Limb (tissue), 2 donors: ENCODE results near the gene DAW1.
"Not testable (repeated sequence)": the region's sequence is repeated elsewhere in the genome, so short reads cannot be mapped to it uniquely, and the experiment has no call there.

Experiments
- DNase-seq, 2 donors: peaks; one replicate each; pipeline ENCODE4 v3.0.0-alpha.2; 2016; ENCODE audit errors: extremely low spot score in 2 of 2

The DAW1 gene

DNA sequence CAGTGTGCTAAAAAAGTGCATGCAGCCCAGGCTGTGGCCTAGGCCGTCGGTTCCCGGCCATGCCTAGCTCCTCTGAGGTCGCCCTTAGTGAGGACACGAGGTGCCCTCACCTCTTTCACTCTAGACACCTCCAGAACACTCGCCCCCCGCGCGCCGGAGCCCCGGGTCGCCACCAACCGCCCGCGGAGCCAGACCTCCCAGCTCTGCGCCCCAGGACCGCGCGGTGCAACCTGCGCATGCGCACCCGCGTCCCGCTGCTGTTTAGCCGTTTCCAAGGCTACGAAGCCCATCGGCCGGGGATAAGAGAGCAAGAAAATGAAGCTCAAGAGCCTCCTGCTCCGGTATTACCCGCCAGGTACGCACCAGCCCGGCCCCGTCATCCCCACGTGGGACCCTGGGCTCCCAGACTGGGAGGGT, at the start of gene DAW1:
TSS of gene DAW1 (plus strand) at position 257 of the 417 bp plus-strand sequence. CDS start at position 316, 59 bp downstream.
- DNase-seq = peak; percentile 72 to 88

GRCh38 chr2:227822416-227823003, 48.9 kb upstream of the DAW1 start:
- no peak for DNase-seq

DNA sequence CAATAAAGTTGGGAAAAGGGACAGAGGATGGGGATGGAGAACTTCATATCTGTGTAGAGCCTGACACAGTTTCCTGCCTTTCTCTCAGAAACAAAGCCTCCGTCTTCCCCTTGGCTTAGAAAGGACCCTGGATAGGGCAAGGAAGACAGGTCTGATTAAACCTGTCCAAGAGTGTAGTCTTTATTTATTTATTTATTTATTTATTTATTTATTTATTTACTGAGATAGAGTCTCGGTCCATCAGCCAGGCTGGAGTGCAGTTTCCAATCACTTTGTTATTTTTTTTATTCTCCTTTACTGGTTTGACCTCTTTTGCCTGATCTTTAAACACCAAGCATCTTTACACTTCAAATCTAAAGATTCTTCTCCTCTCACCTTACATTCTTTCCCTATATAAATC, 47.5 kb upstream of the DAW1 start:
- DNase-seq = no peak

GRCh38 chr2:227824711-227825110, 46.7 kb upstream of the DAW1 start:
- DNase-seq = no peak

- no peak for DNase-seq
These were observed 45.4 kb upstream of the DAW1 start for GRCh38 chr2:227826019-227826521.

DNA sequence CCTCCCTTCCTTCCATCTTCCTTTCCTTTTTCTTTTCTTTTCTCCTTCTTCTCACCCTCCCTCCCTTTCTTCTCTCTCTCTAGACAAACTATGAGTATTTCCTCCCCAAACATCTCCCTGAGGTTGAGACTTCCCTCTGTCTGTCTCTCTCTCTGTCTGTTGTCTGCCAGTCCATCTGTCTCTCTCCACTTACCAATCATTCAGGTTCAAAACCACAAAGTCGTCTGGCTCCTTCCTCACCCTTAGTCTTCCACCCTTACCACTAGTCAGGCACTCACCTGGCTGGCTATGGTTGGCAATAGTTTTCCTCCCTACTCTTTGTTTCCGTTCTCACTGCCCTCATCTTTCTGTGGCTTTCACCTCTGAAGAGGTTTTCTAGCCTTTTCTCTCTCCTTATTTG, 44.9 kb upstream of the DAW1 start:
- DNase-seq = no peak

- no peak for DNase-seq
These were observed 44.3 kb upstream of the DAW1 start for GRCh38 chr2:227827143-227827542.

- no peak for DNase-seq
These were observed 42.9 kb upstream of the DAW1 start for GRCh38 chr2:227828477-227828912.

DNA sequence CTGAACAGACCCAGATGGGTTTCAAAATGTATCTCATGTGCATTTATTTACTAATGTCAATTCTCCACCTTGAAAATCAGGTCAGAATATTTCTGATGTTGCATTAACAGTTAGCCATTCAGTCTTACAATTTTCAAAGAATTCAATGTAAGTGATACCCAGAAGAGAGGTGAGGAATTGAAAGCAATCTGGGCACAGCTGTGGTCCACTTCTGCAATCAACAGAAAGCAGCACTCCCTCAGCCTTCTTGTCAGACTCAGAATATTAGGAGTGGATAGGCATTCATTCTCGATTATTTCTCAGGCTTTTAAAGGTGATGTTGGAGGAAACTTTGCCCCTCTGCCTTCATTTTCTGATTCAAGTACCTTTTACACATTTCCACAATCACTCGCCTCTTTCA, 42.1 kb upstream of the DAW1 start:
- DNase-seq = no peak

GRCh38 chr2:227834423-227834822, 37.0 kb upstream of the DAW1 start:
- no peak for DNase-seq

DNA sequence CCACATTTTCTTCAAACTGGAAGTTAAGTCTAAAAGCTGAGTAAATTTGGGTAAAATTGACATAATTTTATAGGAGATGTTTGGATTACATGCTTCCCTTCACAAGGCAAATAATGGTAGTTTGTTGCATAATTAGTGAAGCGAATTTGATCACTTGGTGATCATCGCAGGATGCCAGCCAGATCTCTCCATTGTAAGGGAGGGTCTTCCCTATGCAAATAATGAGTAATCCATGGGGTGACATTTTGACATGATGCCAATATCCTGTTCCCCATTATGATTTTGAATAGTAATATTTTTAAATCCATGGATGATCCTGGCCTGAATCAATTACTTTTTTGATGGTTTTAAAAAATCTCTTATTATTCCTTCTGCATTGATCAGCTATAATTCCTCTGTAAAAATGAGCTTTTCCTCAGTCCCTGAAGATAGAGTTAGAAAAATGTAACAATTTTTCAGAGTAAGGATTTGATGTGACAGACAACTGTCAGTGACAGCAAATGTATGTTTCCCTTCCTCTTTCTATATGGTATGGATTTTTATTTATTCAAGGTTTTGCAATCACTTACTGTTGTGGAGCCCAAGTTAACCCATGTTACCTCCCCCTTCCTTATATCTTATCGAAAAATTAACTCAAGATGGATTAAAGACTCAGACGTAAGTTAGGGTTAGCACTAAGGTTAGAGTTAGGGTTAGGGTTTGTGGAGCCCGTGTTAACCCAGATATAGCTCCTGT, 36.3 kb upstream of the DAW1 start:
- no peak for DNase-seq

DNA sequence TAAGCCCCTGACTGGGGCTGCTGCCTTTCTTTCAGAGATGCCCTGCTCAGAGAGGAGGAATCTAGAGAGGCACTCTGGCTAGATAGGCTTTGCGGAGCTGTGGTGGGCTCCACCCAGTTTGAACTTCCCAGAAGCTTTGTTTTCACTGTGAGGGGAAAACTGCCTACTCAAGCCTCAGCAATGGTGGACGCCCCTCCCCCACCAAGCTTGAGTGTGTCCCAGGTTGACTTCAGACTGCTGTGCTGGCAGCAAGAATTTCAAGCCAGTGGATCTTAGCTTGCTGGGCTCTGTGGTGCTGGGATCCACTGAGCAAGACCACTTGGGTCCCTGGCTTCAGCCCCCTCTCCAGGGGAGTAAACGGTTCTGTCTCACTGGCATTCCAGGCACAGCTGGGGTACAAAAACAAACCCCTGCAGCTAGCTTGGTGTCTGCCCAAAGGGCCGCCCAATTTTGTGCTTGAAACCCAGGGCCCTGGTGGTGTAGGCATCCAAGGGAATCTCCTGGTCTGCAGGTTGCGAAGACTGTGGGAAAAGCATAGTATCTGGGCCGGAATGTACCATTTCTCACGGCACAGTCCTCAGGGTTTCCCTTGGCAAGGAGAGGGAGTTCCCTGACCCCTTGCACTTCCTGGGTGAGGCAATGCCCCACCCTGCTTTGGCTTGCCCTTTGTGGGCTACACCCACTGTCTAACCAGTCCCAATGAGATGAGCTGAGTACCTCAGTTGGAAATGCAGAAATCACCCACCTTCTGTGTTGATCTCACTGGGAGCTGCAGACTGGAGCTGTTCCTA, 31.9 kb upstream of the DAW1 start:
- not testable (repeated sequence) for DNase-seq

- DNase-seq = no peak
These were observed 24.6 kb upstream of the DAW1 start for GRCh38 chr2:227846831-227847230.

GRCh38 chr2:227848146-227848545, 23.3 kb upstream of the DAW1 start:
- no peak for DNase-seq

DNA sequence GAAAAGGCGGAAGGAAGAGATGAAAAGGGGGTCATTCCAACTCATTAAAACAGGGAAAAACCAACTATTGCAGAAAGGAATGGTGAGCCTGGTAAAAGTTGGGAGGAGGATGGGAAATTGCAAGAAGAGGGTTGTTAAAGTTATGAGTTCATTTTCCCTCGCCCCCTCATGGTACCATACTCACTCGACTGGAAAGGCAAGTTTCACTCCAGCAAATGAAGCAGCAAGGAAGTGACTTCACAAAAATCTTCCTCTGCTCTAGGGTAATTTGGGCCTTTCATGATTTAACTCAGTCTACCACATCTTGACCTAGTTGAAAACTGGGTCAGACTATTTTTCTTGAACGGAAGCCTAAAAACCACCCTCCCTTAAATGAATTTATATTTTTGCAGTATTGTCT, 22.8 kb upstream of the DAW1 start:
- DNase-seq = no peak

DNA sequence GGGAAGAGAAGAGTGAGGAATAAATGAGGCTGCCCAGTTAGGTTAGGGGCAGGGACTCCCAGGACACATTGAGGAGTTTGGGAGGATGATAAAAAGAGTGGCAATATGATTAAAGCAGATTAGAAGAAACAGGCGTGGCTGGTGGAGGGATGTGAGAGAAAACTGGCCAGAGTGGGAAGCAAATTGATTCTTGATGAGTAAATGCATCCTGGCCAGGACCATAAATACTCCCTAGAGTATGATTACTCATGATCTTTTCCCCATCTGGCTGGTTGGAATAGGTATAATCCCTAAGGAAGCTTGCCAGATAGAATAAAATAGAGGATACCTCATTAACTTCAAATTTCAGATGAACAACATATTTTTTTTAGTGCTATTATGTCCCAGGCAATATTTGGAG, 21.5 kb upstream of the DAW1 start:
- no peak for DNase-seq

GRCh38 chr2:227853204-227853629, 18.2 kb upstream of the DAW1 start:
- peak in 1 of 2 donors; percentile 33 for DNase-seq

DNA sequence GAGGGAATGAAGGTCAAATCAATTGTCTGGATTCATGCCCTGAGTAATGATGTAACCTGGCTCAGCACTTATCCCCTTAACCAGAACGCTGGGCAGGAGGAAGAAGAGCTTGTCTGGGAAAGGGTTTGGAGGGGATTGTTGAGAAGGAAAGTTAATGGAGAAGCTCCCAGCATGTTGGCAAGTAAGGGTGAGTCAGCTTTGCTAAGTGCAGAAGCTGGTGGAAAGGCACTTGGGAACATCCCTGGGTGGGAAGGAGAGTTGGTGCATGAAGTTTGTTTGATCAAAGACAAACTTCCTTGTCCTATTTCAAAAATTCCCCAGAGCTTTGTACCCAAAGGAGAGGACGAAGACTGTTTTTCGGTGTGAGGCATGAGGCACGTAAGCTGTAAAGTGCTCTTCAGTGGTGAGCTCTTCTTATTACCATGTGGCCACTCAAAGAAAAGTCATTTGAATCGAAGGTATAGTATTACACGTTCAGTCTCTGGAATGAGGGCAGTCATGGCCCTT, 17.6 kb upstream of the DAW1 start:
- DNase-seq = no peak

- no peak for DNase-seq
These were observed 16.0 kb upstream of the DAW1 start for GRCh38 chr2:227855440-227855839.

DNA sequence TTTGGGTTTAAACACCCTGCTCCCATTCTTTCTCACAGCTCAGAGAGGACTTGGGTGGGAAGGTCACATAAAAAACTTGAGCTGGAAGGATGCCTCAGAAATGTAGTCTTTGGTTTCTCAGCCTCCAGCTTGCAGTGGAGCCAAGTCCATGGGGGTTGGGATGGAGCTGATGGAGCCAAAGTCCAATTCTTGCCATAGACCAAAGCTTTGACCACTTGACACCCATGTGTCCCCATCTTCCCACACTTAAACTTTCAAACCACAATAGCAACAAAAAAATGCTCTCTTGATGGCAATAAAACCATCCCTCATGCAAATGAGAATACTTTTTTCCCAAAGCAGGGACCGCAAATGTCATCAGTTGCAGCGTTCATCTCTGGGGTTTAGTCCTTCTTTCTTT, 14.7 kb upstream of the DAW1 start:
- DNase-seq = no peak

DNA sequence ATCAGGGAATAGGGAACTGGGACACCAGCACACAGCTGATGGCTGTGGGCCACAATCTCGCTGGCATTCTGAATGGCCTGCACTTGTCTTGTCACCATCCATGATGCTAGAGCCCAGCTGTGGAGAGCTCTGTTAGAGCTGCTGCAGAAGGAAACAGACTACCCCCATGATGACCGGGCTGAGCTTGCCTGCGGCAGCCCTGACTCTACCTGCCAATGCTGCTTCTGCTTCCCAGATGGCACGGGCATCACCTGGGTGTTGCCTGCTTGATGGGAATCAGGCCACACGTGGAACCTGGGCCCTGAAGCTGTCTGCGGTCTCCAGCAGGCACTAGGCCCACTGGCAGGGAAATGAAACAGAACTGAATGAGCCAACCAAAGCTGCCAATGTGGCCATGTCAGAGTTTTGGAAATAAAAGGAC, 11.2 kb upstream of the DAW1 start:
- no peak for DNase-seq

- no peak for DNase-seq
These were observed 10.4 kb upstream of the DAW1 start for GRCh38 chr2:227861011-227861410.
